ENCODE measurements around the gene COX11.

The COX11 gene

DNA sequence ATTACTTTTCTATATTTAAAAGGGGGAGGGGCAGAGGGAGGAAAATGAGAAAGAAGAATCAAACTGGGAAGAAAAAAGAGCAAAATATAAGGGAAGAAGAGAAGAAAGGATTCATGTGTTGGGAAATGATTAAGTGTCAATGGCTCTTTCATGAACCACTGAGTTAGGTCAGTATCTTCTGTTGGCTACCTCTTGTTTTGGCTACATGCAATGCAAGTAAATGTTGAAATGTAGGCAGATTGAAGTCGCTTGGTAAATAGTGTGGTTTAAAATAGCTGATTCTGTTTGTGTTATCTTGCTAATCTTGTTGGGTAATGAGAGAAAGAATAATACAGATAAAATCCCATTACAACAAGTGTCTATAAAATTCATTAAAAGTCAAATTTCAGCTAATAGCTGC is 27.2 kb downstream of the COX11 start:
- Histone ChIP-seq H3F3A (ENCODE audit: insufficient read depth, low read length) (no peaks in the 10 kb centered on the region), H3K9me2 (replicated peaks; ENCODE audit: insufficient read depth, low read length) (no peaks in the 10 kb centered on the region), H3K4me1 (ENCODE audit: low read length) (no peaks in the 10 kb centered on the region), H3K9ac (ENCODE audit: low read length) (no peak overlapping the region), H3K27me3 (replicated peaks; ENCODE audit: insufficient read depth, low read length) (no peaks in the 10 kb centered on the region), H2AFZ (ENCODE audit: low read length) (no peak overlapping the region), H3K4me3 (ENCODE audit: low read length) (no peak overlapping the region), H3K36me3 (replicated peaks; ENCODE audit: insufficient read depth, low read length) (no peaks in the 10 kb centered on the region), H3K27ac (ENCODE audit: low read length) (no peak overlapping the region), H3K9me3 (replicated peaks; ENCODE audit: insufficient read depth, low read length) (no peaks in the 10 kb centered on the region), H3K4me2 (ENCODE audit: low read depth, low read length) (no peak overlapping the region), H3K79me2 (ENCODE audit: low read length) (no peaks in the 10 kb centered on the region), H4K20me1 (ENCODE audit: insufficient read depth, low read length) (no peaks in the 10 kb centered on the region)
- TF ChIP-seq EZH2phosphoT487 (IDR thresholded peaks at IDR 0.05; ENCODE audit: low read length) (no peak), EZH2 (optimal IDR thresholded peaks at IDR 0.05; ENCODE audit: low read depth, low read length) (no peak)
- TF ChIP-seq, protein P1, sequence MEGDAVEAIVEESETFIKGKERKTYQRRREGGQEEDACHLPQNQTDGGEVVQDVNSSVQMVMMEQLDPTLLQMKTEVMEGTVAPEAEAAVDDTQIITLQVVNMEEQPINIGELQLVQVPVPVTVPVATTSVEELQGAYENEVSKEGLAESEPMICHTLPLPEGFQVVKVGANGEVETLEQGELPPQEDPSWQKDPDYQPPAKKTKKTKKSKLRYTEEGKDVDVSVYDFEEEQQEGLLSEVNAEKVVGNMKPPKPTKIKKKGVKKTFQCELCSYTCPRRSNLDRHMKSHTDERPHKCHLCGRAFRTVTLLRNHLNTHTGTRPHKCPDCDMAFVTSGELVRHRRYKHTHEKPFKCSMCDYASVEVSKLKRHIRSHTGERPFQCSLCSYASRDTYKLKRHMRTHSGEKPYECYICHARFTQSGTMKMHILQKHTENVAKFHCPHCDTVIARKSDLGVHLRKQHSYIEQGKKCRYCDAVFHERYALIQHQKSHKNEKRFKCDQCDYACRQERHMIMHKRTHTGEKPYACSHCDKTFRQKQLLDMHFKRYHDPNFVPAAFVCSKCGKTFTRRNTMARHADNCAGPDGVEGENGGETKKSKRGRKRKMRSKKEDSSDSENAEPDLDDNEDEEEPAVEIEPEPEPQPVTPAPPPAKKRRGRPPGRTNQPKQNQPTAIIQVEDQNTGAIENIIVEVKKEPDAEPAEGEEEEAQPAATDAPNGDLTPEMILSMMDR (IDR thresholded peaks at IDR 0.05; ENCODE audit: low read length): no peak
- no peak for DNase-seq

DNA sequence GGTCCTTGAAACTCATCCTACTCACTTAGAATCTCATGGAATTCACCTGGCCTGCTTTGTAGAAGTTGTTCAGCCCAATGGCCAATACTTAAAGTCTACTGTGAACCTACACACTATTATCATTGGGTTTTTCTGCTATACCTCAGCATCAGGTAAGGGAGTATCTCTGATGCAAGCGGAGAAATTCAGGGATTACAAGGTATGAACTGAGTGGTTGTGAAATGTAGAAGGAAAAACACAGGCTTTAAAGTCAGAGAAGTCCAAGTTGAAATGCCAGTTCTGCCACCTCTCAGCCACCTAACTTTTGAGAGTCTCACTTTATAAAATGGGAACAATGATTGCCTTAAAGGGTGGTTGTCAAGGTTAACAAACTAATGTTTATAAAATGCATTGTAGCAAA is 31.0 kb downstream of the COX11 start:
- H3K36me3 ChIP-seq (replicated peaks; ENCODE audit: insufficient read depth, low read length): no peaks in the 10 kb centered on the region
- H3K4me2 ChIP-seq (ENCODE audit: low read depth, low read length): no peak overlapping the region
- H2AFZ ChIP-seq (ENCODE audit: low read length): no peak overlapping the region
- no peak overlapping the region for H3K27ac ChIP-seq (ENCODE audit: low read length)
- no peaks in the 10 kb centered on the region for H3F3A ChIP-seq (ENCODE audit: insufficient read depth, low read length)
- no peak for DNase-seq
- H3K27me3 ChIP-seq (replicated peaks; ENCODE audit: insufficient read depth, low read length): no peaks in the 10 kb centered on the region
- H3K9ac ChIP-seq (ENCODE audit: low read length): no peak overlapping the region
- TF ChIP-seq EZH2 (optimal IDR thresholded peaks at IDR 0.05; ENCODE audit: low read depth, low read length) (no peak), EZH2phosphoT487 (IDR thresholded peaks at IDR 0.05; ENCODE audit: low read length) (no peak)
- TF ChIP-seq, protein P1 (IDR thresholded peaks at IDR 0.05; ENCODE audit: low read length): no peak
- H3K9me3 ChIP-seq (replicated peaks; ENCODE audit: insufficient read depth, low read length): no peaks in the 10 kb centered on the region
- H3K4me1 ChIP-seq (ENCODE audit: low read length): no peaks in the 10 kb centered on the region
- no peaks in the 10 kb centered on the region for H4K20me1 ChIP-seq (ENCODE audit: insufficient read depth, low read length)
- H3K9me2 ChIP-seq (replicated peaks; ENCODE audit: insufficient read depth, low read length): no peaks in the 10 kb centered on the region
- H3K79me2 ChIP-seq (ENCODE audit: low read length): no peaks in the 10 kb centered on the region
- H3K4me3 ChIP-seq (ENCODE audit: low read length): no peak overlapping the region

DNA sequence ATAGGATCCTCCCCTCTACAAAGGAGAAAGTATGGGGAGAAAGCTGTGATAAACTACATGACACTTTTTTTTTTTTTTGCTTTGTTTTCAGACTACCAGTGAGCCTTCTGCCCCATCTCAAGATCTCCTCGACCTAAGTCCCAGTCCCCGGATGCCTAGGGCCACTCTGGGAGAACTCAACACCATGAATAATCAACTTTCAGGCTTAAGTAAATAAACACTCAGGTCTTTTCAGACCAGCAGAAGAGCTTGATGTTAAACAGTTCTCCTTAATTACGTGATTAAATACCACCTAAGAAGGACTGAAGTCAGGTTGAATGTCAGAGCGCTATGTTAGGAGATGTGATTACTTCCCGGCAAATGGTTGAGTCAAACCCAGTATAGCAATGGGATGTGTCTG is 31.4 kb downstream of the COX11 start:
- no peak for TF ChIP-seq EZH2 (optimal IDR thresholded peaks at IDR 0.05; ENCODE audit: low read depth, low read length)
- no peaks in the 10 kb centered on the region for H3K79me2 ChIP-seq (ENCODE audit: low read length)
- H3K36me3 ChIP-seq (replicated peaks; ENCODE audit: insufficient read depth, low read length): no peaks in the 10 kb centered on the region
- no peaks in the 10 kb centered on the region for H3K9me2 ChIP-seq (replicated peaks; ENCODE audit: insufficient read depth, low read length)
- H3K9ac ChIP-seq (ENCODE audit: low read length): no peak overlapping the region
- H3K27me3 ChIP-seq (replicated peaks; ENCODE audit: insufficient read depth, low read length): no peaks in the 10 kb centered on the region
- H3K4me2 ChIP-seq (ENCODE audit: low read depth, low read length): no peak overlapping the region
- no peaks in the 10 kb centered on the region for H3K9me3 ChIP-seq (replicated peaks; ENCODE audit: insufficient read depth, low read length)
- no peaks in the 10 kb centered on the region for H4K20me1 ChIP-seq (ENCODE audit: insufficient read depth, low read length)
- no peak overlapping the region for H3K4me3 ChIP-seq (ENCODE audit: low read length)
- no peak overlapping the region for H2AFZ ChIP-seq (ENCODE audit: low read length)
- DNase-seq: no peak
- no peaks in the 10 kb centered on the region for H3K4me1 ChIP-seq (ENCODE audit: low read length)
- H3F3A ChIP-seq (ENCODE audit: insufficient read depth, low read length): no peaks in the 10 kb centered on the region
- no peak overlapping the region for H3K27ac ChIP-seq (ENCODE audit: low read length)

DNA sequence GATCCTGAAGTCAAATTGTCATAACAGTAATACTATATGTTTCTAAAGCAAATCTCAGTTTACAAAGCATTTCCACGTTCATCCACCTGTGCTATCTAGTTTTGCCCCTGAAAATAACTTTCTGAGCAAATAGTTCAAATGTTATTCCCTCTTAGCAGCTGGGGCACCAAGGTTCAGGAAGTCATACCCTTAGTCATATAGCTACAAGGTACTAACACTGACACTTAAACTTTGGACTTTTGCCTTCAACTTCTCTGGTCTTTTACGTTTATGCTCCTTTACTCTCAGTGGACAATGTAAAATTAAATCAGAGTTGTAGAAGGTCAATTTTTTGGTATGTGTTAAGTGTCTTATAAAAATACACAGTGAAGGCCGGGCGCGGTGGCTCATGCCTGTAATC is 33.0 kb downstream of the COX11 start:
- Histone ChIP-seq H3K4me3 (ENCODE audit: low read length) (no peak overlapping the region), H3K27me3 (replicated peaks; ENCODE audit: insufficient read depth, low read length) (no peaks in the 10 kb centered on the region), H3K4me1 (ENCODE audit: low read length) (no peaks in the 10 kb centered on the region), H3K36me3 (replicated peaks; ENCODE audit: insufficient read depth, low read length) (no peaks in the 10 kb centered on the region), H3K9me2 (replicated peaks; ENCODE audit: insufficient read depth, low read length) (no peaks in the 10 kb centered on the region), H3K9me3 (replicated peaks; ENCODE audit: insufficient read depth, low read length) (no peaks in the 10 kb centered on the region), H3K27ac (ENCODE audit: low read length) (no peak overlapping the region), H3K9ac (ENCODE audit: low read length) (no peak overlapping the region), H3K79me2 (ENCODE audit: low read length) (no peaks in the 10 kb centered on the region), H3F3A (ENCODE audit: insufficient read depth, low read length) (no peaks in the 10 kb centered on the region), H2AFZ (ENCODE audit: low read length) (no peak overlapping the region), H3K4me2 (ENCODE audit: low read depth, low read length) (no peak overlapping the region), H4K20me1 (ENCODE audit: insufficient read depth, low read length) (no peaks in the 10 kb centered on the region)
- TF ChIP-seq EZH2 (optimal IDR thresholded peaks at IDR 0.05; ENCODE audit: low read depth, low read length) (no peak), EZH2phosphoT487 (IDR thresholded peaks at IDR 0.05; ENCODE audit: low read length) (no peak)
- TF ChIP-seq, protein P1 (IDR thresholded peaks at IDR 0.05; ENCODE audit: low read length): no peak
- no peak for DNase-seq

Measured in MM.1S (cell line).